ENCODE data around the gene TEKT5. TPM values are rescaled to one million over a fixed set of nuclear protein-coding genes. Genes with fewer than 3 reads are reported as not detected.

TEKT5 gene
- total RNA-seq, 1 experiment from 2014 or later = not detected

DNA sequence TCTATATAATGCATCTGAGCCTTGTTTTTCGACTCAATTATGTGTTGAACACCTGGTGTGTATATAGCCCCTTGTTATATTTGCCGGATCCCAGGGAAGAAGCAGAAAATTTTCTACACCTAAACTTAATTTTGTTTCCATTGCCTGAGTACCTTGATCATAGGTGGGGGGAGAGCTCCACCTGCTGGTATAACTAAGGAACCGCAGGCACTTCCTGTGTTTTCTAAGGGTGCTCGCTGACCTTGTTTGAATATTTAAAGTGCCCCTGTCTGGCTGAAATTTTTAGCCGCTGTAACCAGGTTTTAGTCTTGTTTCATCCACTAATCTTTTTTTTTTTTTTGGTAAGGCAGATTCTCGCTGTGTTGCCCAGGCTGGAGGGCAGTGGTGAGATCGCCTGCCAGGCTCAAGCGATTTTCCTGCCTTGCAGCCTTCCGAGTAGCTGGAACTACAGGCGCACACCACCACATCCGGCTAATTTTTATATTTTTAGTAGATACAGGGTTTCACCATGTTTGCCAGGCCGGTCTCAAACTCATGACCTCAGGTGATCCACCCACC lies 42.4 kb upstream of the TEKT5 start:
- ATAC-seq = peak; percentile 77
- Histone ChIP-seq H3K36me3 (ENCODE audit: control insufficient read depth, insufficient read depth, low read length) (no peaks in the 10 kb centered on the region), H3K27ac (ENCODE audit: low read length) (peak overlapping the region; percentile 75), H3K4me1 (ENCODE audit: control insufficient read depth, insufficient read depth, low read length) (peaks cover 15% of the 10 kb centered on the region), H3K27me3 (ENCODE audit: control insufficient read depth, insufficient read depth, low read length) (no peaks in the 10 kb centered on the region), H3K4me3 (ENCODE audit: low read depth in 2 of 2, low read length in 2 of 2) (peak overlapping the region; percentile 45 to 69), H3K9me3 (ENCODE audit: control insufficient read depth, insufficient read depth, low read depth, low read length) (no peaks in the 10 kb centered on the region)
- TF ChIP-seq, protein P1, sequence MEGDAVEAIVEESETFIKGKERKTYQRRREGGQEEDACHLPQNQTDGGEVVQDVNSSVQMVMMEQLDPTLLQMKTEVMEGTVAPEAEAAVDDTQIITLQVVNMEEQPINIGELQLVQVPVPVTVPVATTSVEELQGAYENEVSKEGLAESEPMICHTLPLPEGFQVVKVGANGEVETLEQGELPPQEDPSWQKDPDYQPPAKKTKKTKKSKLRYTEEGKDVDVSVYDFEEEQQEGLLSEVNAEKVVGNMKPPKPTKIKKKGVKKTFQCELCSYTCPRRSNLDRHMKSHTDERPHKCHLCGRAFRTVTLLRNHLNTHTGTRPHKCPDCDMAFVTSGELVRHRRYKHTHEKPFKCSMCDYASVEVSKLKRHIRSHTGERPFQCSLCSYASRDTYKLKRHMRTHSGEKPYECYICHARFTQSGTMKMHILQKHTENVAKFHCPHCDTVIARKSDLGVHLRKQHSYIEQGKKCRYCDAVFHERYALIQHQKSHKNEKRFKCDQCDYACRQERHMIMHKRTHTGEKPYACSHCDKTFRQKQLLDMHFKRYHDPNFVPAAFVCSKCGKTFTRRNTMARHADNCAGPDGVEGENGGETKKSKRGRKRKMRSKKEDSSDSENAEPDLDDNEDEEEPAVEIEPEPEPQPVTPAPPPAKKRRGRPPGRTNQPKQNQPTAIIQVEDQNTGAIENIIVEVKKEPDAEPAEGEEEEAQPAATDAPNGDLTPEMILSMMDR (IDR thresholded peaks at IDR 0.05) = peak; percentile 91
- TF ChIP-seq POLR2AphosphoS5 (IDR thresholded peaks at IDR 0.05; ENCODE audit: low read depth, low read length) = no peak
- no peak for TF ChIP-seq SIN3A (IDR thresholded peaks at IDR 0.05; ENCODE audit: borderline replicate concordance, insufficient read depth, low read depth, low read length)
- TF ChIP-seq TCF7L2 (IDR thresholded peaks at IDR 0.05; ENCODE audit: low read depth, low read length) = no peak
- TF ChIP-seq, protein P2, sequence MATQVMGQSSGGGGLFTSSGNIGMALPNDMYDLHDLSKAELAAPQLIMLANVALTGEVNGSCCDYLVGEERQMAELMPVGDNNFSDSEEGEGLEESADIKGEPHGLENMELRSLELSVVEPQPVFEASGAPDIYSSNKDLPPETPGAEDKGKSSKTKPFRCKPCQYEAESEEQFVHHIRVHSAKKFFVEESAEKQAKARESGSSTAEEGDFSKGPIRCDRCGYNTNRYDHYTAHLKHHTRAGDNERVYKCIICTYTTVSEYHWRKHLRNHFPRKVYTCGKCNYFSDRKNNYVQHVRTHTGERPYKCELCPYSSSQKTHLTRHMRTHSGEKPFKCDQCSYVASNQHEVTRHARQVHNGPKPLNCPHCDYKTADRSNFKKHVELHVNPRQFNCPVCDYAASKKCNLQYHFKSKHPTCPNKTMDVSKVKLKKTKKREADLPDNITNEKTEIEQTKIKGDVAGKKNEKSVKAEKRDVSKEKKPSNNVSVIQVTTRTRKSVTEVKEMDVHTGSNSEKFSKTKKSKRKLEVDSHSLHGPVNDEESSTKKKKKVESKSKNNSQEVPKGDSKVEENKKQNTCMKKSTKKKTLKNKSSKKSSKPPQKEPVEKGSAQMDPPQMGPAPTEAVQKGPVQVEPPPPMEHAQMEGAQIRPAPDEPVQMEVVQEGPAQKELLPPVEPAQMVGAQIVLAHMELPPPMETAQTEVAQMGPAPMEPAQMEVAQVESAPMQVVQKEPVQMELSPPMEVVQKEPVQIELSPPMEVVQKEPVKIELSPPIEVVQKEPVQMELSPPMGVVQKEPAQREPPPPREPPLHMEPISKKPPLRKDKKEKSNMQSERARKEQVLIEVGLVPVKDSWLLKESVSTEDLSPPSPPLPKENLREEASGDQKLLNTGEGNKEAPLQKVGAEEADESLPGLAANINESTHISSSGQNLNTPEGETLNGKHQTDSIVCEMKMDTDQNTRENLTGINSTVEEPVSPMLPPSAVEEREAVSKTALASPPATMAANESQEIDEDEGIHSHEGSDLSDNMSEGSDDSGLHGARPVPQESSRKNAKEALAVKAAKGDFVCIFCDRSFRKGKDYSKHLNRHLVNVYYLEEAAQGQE (IDR thresholded peaks at IDR 0.05; ENCODE audit: insufficient read depth in 1 of 2, low read depth in 2 of 2, low read length in 1 of 2) = no peak
- POLR2A ChIA-PET = no interaction called here
- no TSS peak for BruUV-seq (replicated peaks)
- in situ Hi-C loops (cut with HindIII; ENCODE audit: low pct_unique_long_range_greater_than_20kb, low sequenced_read_pairs) = no loop called here
- CTCF ChIA-PET = interaction anchor here (0.6 to 2.5 kb wide), 10 partner anchors 105 to 555 kb away, joined by 3 to 13 read pairs (median 6); partner anchors contain the start of gene GRIN2A
- peak; percentile 68 for DNase-seq (ENCODE audit: low read depth, low spot score)
- intact Hi-C loops (cut with micrococcal nuclease; ENCODE audit: unreplicated experiment) = loop anchor here (1.0 to 10.0 kb wide), 3 partner anchors 185 to 422 kb away; no protein-coding TSS in a partner anchor

DNA sequence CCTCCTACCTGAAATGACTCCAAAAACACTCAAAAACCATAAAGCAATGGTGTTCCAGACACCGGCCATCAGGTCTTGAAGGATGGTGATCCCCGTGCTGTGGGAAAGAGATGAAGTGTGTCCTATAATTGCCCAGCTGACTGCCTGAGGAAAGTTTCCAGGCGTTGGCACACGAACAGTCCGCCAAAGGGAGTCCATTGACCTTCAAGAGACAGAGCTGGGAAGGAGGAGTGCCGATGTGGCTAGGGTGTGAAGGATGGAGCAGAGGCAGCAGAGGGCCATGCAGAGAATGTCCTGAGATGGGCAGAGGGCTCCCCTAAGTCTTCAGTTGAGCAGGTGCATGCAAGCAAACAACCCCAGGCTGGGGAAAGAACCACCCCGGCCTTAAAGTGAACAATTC lies 37.1 kb upstream of the TEKT5 start:
- ChIA-PET POLR2A (no interaction called here), CTCF (interaction anchor here (0.6 kb wide), 1 partner anchor 413 kb away, joined by 12 read pairs; no protein-coding TSS in a partner anchor)
- BruUV-seq (replicated peaks) = no TSS peak

More for the DNA sequence above, 37.1 kb upstream of the TEKT5 start:
- H3K4me1 ChIP-seq (ENCODE audit: control insufficient read depth, insufficient read depth, low read length) = no peaks in the 10 kb centered on the region
- no peaks in the 10 kb centered on the region for H3K9me3 ChIP-seq (ENCODE audit: control insufficient read depth, insufficient read depth, low read depth, low read length)
- TF ChIP-seq, protein P1 (IDR thresholded peaks at IDR 0.05) = no peak
- TF ChIP-seq SIN3A (IDR thresholded peaks at IDR 0.05; ENCODE audit: borderline replicate concordance, insufficient read depth, low read depth, low read length) (no peak), TCF7L2 (IDR thresholded peaks at IDR 0.05; ENCODE audit: low read depth, low read length) (no peak), POLR2AphosphoS5 (IDR thresholded peaks at IDR 0.05; ENCODE audit: low read depth, low read length) (no peak)
- TF ChIP-seq, protein P2 (IDR thresholded peaks at IDR 0.05; ENCODE audit: insufficient read depth in 1 of 2, low read depth in 2 of 2, low read length in 1 of 2) = no peak
- intact Hi-C loops (cut with micrococcal nuclease; ENCODE audit: unreplicated experiment) (loop anchor here (10.0 kb wide), 1 partner anchor 417 kb away; no protein-coding TSS in a partner anchor), in situ Hi-C loops (cut with HindIII; ENCODE audit: low pct_unique_long_range_greater_than_20kb, low sequenced_read_pairs) (no loop called here)
- no peaks in the 10 kb centered on the region for H3K36me3 ChIP-seq (ENCODE audit: control insufficient read depth, insufficient read depth, low read length)
- no peak overlapping the region for H3K27ac ChIP-seq (ENCODE audit: low read length)
- no peaks in the 10 kb centered on the region for H3K27me3 ChIP-seq (ENCODE audit: control insufficient read depth, insufficient read depth, low read length)
- ATAC-seq (no peak), DNase-seq (ENCODE audit: low read depth, low spot score) (no peak)
- H3K4me3 ChIP-seq (ENCODE audit: low read depth in 2 of 2, low read length in 2 of 2) = no peak overlapping the region
